HT1080 (cell line): ENCODE measurements around the gene KCNT1. TPM values are rescaled to one million over a fixed set of nuclear protein-coding genes. Genes with fewer than 3 reads are reported as not detected.
"Not testable (repeated sequence)": the region's sequence is repeated elsewhere in the genome, so short reads cannot be mapped to it uniquely, and the experiment has no call there.

Experiments
- DNase-seq: peaks from one replicate; pipeline ENCODE4 v3.0.0-alpha.2; 2015; ENCODE audit warnings: low read depth
- polyA plus RNA-seq, 2 experiments: library from polyadenylated mRNA; depleted of rRNA; stranded (reverse); fragments of >200 nt; gene quantifications; 2 replicates each; pipeline ENCODE4 v1.2.3, GENCODE V29; 2015
- total RNA-seq: library from RNA; depleted of rRNA; stranded (reverse); fragments of >200 nt; shearing (Covaris generic); gene quantifications from 2 replicates; pipeline ENCODE4 v1.2.3, GENCODE V29; 2014; rRNA removed

The KCNT1 gene
- not detected in 2 replicates for total RNA-seq
- not detected in 2 replicates for polyA plus RNA-seq (2015; cell fraction: cytosol; rRNA removed)
- not detected in 2 replicates for polyA plus RNA-seq (2015; cell fraction: nucleus; rRNA removed)

GRCh38 chr9:135701959-135702721 lies at the start of gene KCNT1:
Gene KCNT1 (plus strand): TSS chr9:135702185. CDS start chr9:135702259, 74 bp downstream.
- peak; percentile 34 for DNase-seq

GRCh38 chr9:135655317-135655716 lies 46.7 kb upstream of the KCNT1 start:
- no peak for DNase-seq

DNA sequence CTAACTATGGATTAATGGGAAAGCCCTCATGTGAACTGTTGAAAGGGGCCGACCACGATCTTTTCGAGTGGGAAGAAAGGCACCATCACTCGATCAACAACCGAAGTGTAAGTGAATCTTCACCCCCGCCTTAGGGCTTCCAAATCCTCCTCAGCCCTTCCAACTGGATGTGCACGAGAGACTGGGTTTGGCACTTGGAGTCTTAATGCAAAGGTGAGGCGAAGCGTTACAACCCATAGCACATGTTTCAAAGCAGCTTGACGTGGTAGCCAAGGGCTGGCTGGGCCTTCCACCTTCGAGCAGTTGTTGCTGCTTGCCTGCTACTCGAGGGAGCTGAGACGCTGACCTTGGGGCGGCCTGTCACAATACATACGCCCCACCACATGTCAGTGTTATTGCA lies 44.6 kb upstream of the KCNT1 start:
- DNase-seq, result no peak

DNA sequence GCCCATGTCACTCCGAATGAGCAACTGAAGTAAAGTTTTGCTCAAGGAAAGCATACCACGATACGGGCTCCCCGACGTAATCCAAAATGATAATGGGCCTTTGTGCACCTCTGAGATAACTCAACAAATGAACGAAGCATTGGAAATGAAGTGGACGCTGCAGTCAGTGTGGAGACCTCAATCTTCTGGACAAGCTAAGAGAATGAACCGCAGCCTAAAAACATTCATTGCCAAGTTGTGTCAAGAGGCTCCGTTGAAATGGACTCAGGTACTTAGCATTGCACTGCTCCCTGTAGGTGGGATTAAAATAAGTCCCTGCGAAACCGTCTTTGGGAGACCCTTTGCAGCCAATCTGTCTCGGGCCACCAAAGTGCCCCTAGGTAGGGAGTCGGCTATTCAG lies 42.7 kb upstream of the KCNT1 start:
- no peak for DNase-seq

DNA sequence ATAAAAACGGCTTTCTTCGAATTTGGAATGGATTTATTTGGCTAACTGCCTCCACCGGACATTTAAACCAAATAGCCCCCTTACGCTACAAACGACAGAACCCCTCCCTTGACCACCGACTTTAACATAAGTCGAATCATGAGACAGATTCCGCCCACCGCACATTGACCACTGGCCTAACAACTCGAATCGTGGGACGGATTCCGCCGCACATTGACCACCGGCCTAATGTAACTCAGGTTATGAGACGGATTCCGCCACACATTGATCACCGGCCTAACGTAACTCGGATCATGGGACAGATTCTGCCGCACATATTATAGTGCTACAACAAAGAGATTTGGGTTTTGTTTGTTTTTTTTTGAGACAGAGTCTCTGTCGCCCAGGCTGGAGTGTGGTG lies 41.6 kb upstream of the KCNT1 start:
- no peak for DNase-seq

- no peak for DNase-seq
These were observed 40.0 kb upstream of the KCNT1 start for GRCh38 chr9:135661816-135662560.

GRCh38 chr9:135662758-135663450 lies 39.1 kb upstream of the KCNT1 start, which contains the start of gene LCN9:
Gene LCN9 (plus strand): TSS chr9:135663309. CDS start chr9:135663322, 13 bp downstream.
- peak; percentile 57 for DNase-seq

GRCh38 chr9:135663451-135663770 lies 38.6 kb upstream of the KCNT1 start:
- no peak for DNase-seq

GRCh38 chr9:135663857-135664256 lies 38.1 kb upstream of the KCNT1 start:
- no peak for DNase-seq

- DNase-seq, result no peak
These were observed 37.7 kb upstream of the KCNT1 start for GRCh38 chr9:135664266-135664665.

DNA sequence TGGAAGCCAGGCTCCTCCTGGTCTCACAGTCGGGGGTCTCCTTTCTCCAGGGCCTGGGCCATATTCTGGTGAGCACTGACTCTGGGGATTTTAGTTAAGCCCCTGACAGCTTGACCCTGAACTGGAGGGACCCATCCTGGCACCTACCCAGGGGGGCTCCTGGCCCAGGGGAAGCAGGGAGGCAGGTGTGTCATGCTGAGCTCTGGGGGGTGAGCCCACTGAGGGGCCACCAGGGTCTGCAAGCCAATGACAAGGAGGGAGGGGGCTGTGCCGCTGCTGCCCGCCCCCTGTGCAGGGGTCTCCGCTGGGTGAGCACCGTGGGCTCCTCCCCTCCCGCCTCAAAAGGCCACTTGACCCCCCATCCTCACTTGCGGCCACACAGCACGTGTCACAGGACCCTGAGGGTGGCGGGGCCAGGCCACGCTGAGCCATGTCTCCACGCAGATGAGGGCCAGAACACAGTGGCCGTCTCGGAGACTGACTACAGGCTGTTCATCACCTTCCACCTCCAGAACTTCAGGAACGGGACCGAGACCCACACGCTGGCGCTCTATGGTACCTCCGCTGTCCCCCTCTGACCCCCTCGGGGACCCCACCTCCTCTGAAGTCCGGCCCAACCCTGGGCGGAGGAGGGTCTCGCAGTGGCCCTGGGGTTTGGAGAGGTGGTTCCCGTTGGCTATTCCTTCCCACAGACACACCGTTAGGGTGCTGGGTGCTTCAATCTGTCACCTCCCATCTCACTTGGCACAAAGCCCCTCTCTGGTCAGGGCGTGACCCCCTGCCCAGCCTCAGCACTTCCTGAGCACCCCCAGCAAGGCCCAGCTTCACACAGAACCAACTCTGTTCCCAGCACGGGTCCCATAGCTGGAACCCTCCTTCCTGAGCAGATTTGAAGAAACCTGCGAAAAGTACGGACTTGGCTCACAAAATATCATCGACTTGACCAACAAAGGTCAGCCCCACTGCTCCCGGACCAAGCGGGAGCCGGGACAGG lies 36.9 kb upstream of the KCNT1 start:
- DNase-seq, result no peak

DNA sequence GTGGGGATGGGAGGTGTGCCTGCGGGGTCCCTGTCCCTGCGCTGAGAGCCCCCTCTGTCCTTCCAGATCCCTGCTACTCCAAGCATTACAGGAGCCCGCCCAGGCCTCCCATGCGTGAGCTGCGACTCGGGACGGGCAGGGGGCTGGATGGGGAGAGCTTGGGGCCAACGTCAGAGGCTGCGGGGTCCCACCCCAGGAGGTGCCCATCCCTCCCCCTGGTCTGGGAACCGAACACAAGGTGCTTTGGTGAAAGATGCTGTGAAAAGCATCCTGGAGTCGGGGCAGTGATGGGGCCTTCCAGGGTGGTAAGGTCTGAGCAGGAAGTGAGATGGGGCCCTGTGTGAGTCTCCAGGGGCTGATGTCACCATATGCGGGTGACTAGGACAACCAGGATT lies 36.2 kb upstream of the KCNT1 start:
- DNase-seq, result no peak

GRCh38 chr9:135666534-135667462 lies 35.2 kb upstream of the KCNT1 start:
- DNase-seq, result no peak

DNA sequence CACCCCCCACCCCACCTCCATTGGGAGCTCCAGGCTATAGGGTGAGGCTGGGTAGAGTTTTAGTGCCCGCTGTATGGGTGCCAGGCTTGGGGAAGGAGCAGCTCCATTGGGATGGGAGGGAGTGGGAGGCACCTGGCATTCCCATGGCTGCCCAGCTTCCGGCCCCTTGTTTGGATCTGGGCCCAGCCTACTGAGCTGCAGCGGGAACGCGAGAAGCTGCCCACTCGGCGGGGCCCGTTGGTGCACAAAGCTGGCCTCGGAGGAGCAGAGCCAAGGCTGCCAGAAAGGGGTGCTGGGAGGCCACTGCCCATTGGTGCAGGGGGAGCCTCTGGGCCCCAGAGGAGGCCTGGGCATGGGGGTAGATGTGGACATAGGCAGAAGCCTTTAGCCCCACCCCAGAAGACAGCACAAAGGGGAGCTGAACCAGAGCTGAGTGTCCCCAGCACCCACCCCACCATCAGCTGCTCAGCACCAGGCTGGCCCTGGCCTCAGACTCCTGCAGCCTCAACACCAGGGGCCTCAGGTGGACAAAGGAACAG lies 34.5 kb upstream of the KCNT1 start:
- DNase-seq, result no peak

GRCh38 chr9:135669018-135669417 lies 33.0 kb upstream of the KCNT1 start:
- not testable (repeated sequence) for DNase-seq

GRCh38 chr9:135669616-135670285 lies 32.2 kb upstream of the KCNT1 start:
- DNase-seq, result no peak

- DNase-seq, result no peak
These were observed 31.0 kb upstream of the KCNT1 start for GRCh38 chr9:135670721-135671590.

DNA sequence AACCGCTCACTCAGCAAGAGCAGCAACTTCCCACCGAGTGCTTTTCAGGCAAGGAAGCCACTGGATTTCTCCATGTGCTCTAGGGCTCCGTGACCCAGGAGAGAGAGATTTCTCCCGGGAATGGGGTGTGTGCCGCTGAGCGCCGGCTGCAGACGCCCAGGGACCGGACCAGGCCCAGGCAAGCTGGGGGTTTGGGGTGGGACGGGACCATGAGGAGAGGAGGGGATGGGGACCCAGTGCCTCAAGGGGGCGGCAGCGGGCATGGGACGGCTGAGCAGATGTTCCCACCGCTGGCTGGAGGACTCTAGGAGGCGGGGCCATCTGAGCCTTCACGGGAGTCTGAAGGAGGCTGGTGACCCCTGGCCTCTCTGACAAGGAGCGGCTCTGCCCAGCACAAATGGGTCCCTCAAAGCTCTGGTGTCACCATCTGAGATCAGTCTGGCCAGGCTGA lies 30.4 kb upstream of the KCNT1 start:
- DNase-seq, result no peak
